Suprapubic skin (tissue), 3 donors: ENCODE results near the gene TCF23.

ENCODE experiments used
- CTCF ChIP-seq, 2 donors: fragments of 200-600 bp in 1 of 2; fragments of 450-650 bp in 1 of 2; sonication (generic) in 1 of 2; IDR thresholded peaks; one replicate each; pipeline ENCODE4 v1.5.1; 2016 to 2019; ENCODE audit warnings: antibody characterized with exemption in 2 of 2, mild to moderate bottlenecking in 1 of 2, moderate library complexity in 1 of 2
- POLR2A ChIP-seq, 2 donors: fragments of 450-650 bp; IDR thresholded peaks; one replicate each; pipeline ENCODE4 v1.6.1; 2017; ENCODE audit warnings: antibody characterized with exemption in 2 of 2, mild to moderate bottlenecking in 2 of 2, moderate library complexity in 2 of 2

- TF ChIP-seq POLR2A (IDR thresholded peaks at IDR 0.05) (no peak), CTCF (IDR thresholded peaks at IDR 0.05) (no peak)
Measured at GRCh38 chr2:27139310-27139709, 9.5 kb upstream of the TCF23 start, which contains the start of gene PRR30.
